Suppressor macrophage treated with lipopolysaccharide for 1 hour (primary cell): Measurements from ENCODE around the gene ABCB11.

ENCODE experiments used
- DNase-seq, 3 donors: peaks; one replicate each; pipeline ENCODE4 v3.0.0-alpha.2; 2020 to 2022

The ABCB11 gene

GRCh38 chr2:169042856-169043255, 11.7 kb upstream of the ABCB11 start:
- no peak for DNase-seq

GRCh38 chr2:169041594-169041993, 10.5 kb upstream of the ABCB11 start:
- no peak for DNase-seq

GRCh38 chr2:169039702-169040101, 8.6 kb upstream of the ABCB11 start:
- peak; percentile 9 to 63 (median 53) for DNase-seq

GRCh38 chr2:169038338-169038757, 7.2 kb upstream of the ABCB11 start:
- peak; percentile 84 to 97 (median 95) for DNase-seq

GRCh38 chr2:169036736-169037440, 5.8 kb upstream of the ABCB11 start:
- DNase-seq, result peak; percentile 72 to 89 (median 88)

- DNase-seq, result no peak
Observed at GRCh38 chr2:169035887-169036286, 4.8 kb upstream of the ABCB11 start.

- DNase-seq, result no peak
Observed at GRCh38 chr2:169034984-169035544, 3.9 kb upstream of the ABCB11 start.

GRCh38 chr2:169034256-169034655, 3.1 kb upstream of the ABCB11 start:
- no peak for DNase-seq

GRCh38 chr2:169029341-169029740, 1.8 kb downstream of the ABCB11 start:
- no peak for DNase-seq

- DNase-seq, result no peak
Observed at GRCh38 chr2:169027234-169027633, 3.9 kb downstream of the ABCB11 start.

GRCh38 chr2:169026056-169026455, 5.1 kb downstream of the ABCB11 start:
- DNase-seq, result no peak

- DNase-seq, result no peak
Observed at GRCh38 chr2:169023161-169023560, 8.0 kb downstream of the ABCB11 start.

GRCh38 chr2:169018390-169018789, 12.7 kb downstream of the ABCB11 start:
- peak; percentile 16 to 28 (median 20) for DNase-seq

GRCh38 chr2:169015943-169016342, 15.2 kb downstream of the ABCB11 start:
- DNase-seq, result no peak

GRCh38 chr2:169014780-169015179, 16.3 kb downstream of the ABCB11 start:
- peak in 2 of 3 donors; percentile 9 to 29 for DNase-seq

- DNase-seq, result no peak
Observed at GRCh38 chr2:169013628-169014026, 17.5 kb downstream of the ABCB11 start.

- no peak for DNase-seq
Observed at GRCh38 chr2:169012812-169013627, 18.1 kb downstream of the ABCB11 start.

- peak in 2 of 3 donors; percentile 12 to 39 for DNase-seq
Observed at GRCh38 chr2:169012191-169012792, 18.8 kb downstream of the ABCB11 start.

GRCh38 chr2:169011698-169012097, 19.4 kb downstream of the ABCB11 start:
- no peak for DNase-seq

GRCh38 chr2:169010633-169011460, 20.3 kb downstream of the ABCB11 start:
- DNase-seq, result no peak

GRCh38 chr2:169009865-169010579, 21.1 kb downstream of the ABCB11 start:
- peak in 1 of 3 donors; percentile 20 for DNase-seq

- no peak for DNase-seq
Observed at GRCh38 chr2:169007941-169008340, 23.2 kb downstream of the ABCB11 start.
